ENCODE data around the gene CPB2. TPM values are rescaled to one million over a fixed set of nuclear protein-coding genes. Genes with fewer than 3 reads are reported as not detected.

Gene CPB2
- total and polyA plus RNA-seq, 9 of the 15 experiments (the other 6 are each of a cell fraction or from before 2014, with no cell fraction given) = 0.03 to 0.16 (median 0.07) TPM; not detected in 6

DNA sequence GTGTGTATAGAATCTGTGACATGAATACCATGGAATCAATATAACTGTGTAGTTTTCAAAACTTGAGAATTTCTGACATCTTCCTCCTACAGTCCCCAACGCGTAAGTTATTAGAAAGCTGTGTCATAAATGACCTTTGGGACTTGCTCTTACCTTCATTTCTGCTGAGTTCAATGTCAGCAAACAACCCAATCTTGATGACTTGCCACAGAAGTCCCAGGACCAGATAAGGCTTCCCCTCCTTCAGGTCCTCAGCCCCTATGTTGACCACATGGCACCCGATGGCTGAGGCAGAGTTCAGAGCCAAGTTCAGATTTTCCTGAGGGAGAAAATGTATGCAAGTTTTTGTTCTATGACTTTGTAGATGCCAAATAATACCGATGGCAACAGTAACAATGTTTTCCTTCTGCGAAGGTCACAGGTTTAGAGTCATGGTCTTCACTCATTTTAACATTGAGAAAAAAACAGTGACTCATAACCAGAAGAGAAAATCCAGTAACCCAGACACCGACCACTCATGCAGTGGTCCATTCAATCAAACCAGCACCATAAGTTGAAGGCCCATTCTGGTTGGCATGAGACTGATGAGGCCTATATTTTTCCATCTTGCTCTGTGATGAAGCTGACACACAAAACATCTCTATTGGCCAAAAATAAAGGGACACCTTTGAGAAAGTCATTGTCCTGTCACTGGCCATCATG is 47.9 kb upstream of the CPB2 start:
- Histone ChIP-seq H3K4me3 (no peak overlapping the region), H3K4me2 (ENCODE audit: insufficient read depth, low read length) (no peak overlapping the region), H3K27ac (ENCODE audit: extremely low read depth, low read depth, low read length) (no peak overlapping the region), H3K9ac (ENCODE audit: insufficient read depth in 1 of 2, low read depth in 2 of 2, low read length in 2 of 2) (no peak overlapping the region), H2AFZ (ENCODE audit: low read depth, low read length) (no peak overlapping the region), H3K4me1 (replicated peaks in 1 of 2; ENCODE audit: control insufficient read depth in 2 of 2, insufficient read depth in 2 of 2, low read length in 2 of 2) (no peaks in the 10 kb centered on the region), H3K79me2 (ENCODE audit: control insufficient read depth, insufficient read depth, low read length) (no peaks in the 10 kb centered on the region), H3K27me3 (ENCODE audit: control insufficient read depth in 2 of 2, insufficient read depth in 2 of 2, low read length in 2 of 2) (no peaks in the 10 kb centered on the region), H3K36me3 (ENCODE audit: control insufficient read depth, insufficient read depth, low read length) (peaks cover 92% of the 10 kb centered on the region), H3K9me3 (replicated peaks; ENCODE audit: control insufficient read depth, insufficient read depth, low read depth, low read length) (no peaks in the 10 kb centered on the region), H3K9me1 (ENCODE audit: control insufficient read depth, insufficient read depth, low read length) (no peaks in the 10 kb centered on the region), H4K20me1 (replicated peaks; ENCODE audit: control insufficient read depth, insufficient read depth, low read length) (no peaks in the 10 kb centered on the region)
- ATAC-seq (no peak), FAIRE-seq (no peak), DNase-seq (ENCODE audit: extremely low read depth in 1 of 4, low spot score in 3 of 4) (no peak)
- in situ Hi-C loops (cut with MboI) (loop anchor here (10.0 kb wide), 1 partner anchor 142 kb away; no protein-coding TSS in a partner anchor), intact Hi-C loops (cut with micrococcal nuclease) (no loop called here)
- WGBS (ENCODE audit: insufficient coverage, low coverage, missing lambda C conversion rate) = 85% methylated on average over 4 of the region's 6 CpGs
- BruUV-seq (replicated peaks) = no TSS peak
- CTCF ChIA-PET (ENCODE audit: low intra/inter-chr PET ratio) = no interaction called here
- POLR2A ChIA-PET = interaction anchor here (0.6 kb wide), 1 partner anchor 16 kb away, joined by 3 read pairs; no protein-coding TSS in a partner anchor
- no peak for TF ChIP-seq SAFB (IDR thresholded peaks at IDR 0.05; ENCODE audit: borderline replicate concordance, low read depth, low read length)
- no peak for TF ChIP-seq ZNF280B (CRISPR knock-in tag; IDR thresholded peaks at IDR 0.05)
- TF ChIP-seq, protein P1, sequence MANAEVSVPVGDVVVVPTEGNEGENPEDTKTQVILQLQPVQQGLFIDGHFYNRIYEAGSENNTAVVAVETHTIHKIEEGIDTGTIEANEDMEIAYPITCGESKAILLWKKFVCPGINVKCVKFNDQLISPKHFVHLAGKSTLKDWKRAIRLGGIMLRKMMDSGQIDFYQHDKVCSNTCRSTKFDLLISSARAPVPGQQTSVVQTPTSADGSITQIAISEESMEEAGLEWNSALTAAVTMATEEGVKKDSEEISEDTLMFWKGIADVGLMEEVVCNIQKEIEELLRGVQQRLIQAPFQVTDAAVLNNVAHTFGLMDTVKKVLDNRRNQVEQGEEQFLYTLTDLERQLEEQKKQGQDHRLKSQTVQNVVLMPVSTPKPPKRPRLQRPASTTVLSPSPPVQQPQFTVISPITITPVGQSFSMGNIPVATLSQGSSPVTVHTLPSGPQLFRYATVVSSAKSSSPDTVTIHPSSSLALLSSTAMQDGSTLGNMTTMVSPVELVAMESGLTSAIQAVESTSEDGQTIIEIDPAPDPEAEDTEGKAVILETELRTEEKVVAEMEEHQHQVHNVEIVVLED (CRISPR knock-in tag; IDR thresholded peaks at IDR 0.05) = no peak
